Fibroblast of mammary gland (primary cell): Measurements from ENCODE around the gene TFEB.

Experiments used
- DNase-seq: peaks from one replicate; pipeline ENCODE4 v3.0.0-alpha.2; 2010; ENCODE audit warnings: low read depth
- H3K4me3 ChIP-seq: 2 replicates; pipeline ENCODE4 v1.5.1; 2011; ENCODE audit warnings: low read depth, mild to moderate bottlenecking, low read length, moderate library complexity; ENCODE audit not compliant: control insufficient read depth
- TF ChIP-seq, protein P1 (sequence below): conservative IDR thresholded peaks from 2 replicates; pipeline ENCODE4 v1.5.1; 2011; ENCODE audit warnings: low read depth, low read length, inconsistent platforms; ENCODE audit not compliant: control insufficient read depth, insufficient read depth

Gene TFEB

GRCh38 chr6:41637194-41638001 lies 98.0 kb downstream of the TFEB start:
- no peak for DNase-seq
- TF ChIP-seq, protein P1, sequence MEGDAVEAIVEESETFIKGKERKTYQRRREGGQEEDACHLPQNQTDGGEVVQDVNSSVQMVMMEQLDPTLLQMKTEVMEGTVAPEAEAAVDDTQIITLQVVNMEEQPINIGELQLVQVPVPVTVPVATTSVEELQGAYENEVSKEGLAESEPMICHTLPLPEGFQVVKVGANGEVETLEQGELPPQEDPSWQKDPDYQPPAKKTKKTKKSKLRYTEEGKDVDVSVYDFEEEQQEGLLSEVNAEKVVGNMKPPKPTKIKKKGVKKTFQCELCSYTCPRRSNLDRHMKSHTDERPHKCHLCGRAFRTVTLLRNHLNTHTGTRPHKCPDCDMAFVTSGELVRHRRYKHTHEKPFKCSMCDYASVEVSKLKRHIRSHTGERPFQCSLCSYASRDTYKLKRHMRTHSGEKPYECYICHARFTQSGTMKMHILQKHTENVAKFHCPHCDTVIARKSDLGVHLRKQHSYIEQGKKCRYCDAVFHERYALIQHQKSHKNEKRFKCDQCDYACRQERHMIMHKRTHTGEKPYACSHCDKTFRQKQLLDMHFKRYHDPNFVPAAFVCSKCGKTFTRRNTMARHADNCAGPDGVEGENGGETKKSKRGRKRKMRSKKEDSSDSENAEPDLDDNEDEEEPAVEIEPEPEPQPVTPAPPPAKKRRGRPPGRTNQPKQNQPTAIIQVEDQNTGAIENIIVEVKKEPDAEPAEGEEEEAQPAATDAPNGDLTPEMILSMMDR: no peak
- H3K4me3 ChIP-seq: no peak overlapping the region

DNA sequence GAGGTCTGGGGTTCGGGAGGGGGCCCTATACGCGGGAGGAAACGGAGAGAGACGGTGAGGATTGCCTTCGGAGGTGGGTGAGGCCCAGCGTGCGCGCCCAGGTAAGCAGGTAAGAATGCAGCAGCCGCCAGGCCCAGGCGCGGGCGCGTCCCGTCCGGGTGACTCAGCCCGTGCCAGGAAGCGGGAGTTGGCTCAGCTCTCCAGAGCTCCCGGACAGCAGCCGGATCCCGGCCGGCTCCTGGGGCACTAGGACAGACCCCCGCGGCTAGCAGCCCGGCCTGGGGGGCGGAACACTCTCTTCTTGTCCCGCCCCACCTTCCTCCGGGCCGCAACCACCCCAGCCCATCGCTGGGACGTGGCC lies 98.6 kb downstream of the TFEB start:
- no peak overlapping the region for H3K4me3 ChIP-seq
- no peak for DNase-seq
- TF ChIP-seq, protein P1: no peak

DNA sequence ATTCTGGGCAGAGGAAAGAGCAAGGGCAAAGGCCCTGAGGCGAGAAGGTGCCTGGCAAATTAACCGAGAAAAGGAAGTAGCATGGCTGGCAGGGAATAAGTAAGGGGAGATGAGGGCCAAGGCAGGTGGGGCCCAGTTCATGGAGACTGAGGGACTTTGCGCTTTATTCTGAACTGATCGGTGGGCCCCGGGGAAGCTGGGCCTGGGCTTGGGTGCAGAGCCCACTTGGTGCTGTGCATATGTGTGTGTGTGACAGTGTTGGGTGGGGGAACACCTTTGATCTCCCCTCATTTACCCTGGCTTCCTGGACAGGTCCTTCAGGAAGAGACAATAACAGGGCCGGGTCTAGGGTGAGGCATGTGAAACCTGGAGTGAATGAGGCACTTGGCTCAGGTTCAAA lies 100.0 kb downstream of the TFEB start:
- TF ChIP-seq, protein P1: no peak
- no peak overlapping the region for H3K4me3 ChIP-seq
- no peak for DNase-seq

- no peak overlapping the region for H3K4me3 ChIP-seq
- DNase-seq: no peak
- TF ChIP-seq, protein P1: no peak
Measured at GRCh38 chr6:41634657-41635056, 100.8 kb downstream of the TFEB start.
